GM23338 (cell line): ENCODE measurements around the gene CIAO3. TPM values are rescaled to one million over a fixed set of nuclear protein-coding genes. Genes with fewer than 3 reads are reported as not detected.

Experiments used
- ATAC-seq: fragments of 200-7000 bp; cut with Tn5 transposase; 3 replicates; pipeline ENCODE4 v1.9.1; 2020
- DNase-seq: peaks from one replicate; pipeline ENCODE4 v3.0.0-alpha.2; 2015; ENCODE audit warnings: low spot score
- H2AFZ ChIP-seq: fragments of 200-600 bp; sonication (generic); 2 replicates; pipeline ENCODE4 v1.8.0; 2016; ENCODE audit warnings: antibody characterized with exemption, mild to moderate bottlenecking, moderate library complexity
- H3F3A ChIP-seq: fragments of 200-600 bp; sonication (generic); replicated peaks from 2 replicates; pipeline ENCODE4 v1.8.0; 2017; ENCODE audit warnings: antibody characterized with exemption, mixed run types, low read depth
- H3K27ac ChIP-seq: fragments of 200-600 bp; sonication (generic); 2 replicates; pipeline ENCODE4 v1.6.1; 2016; ENCODE audit warnings: low read depth
- H3K27me3 ChIP-seq: fragments of 200-600 bp; sonication (generic); 2 replicates; pipeline ENCODE4 v1.8.0; 2016; ENCODE audit warnings: mild to moderate bottlenecking, mixed run types, moderate library complexity; ENCODE audit not compliant: insufficient read depth
- H3K36me3 ChIP-seq: fragments of 200-600 bp; sonication (generic); 2 replicates; pipeline ENCODE4 v1.8.0; 2016; ENCODE audit warnings: mild to moderate bottlenecking; ENCODE audit not compliant: insufficient read depth
- H3K4me1 ChIP-seq: fragments of 200-600 bp; sonication (generic); 2 replicates; pipeline ENCODE4 v1.8.0; 2016; ENCODE audit warnings: mild to moderate bottlenecking, moderate library complexity; ENCODE audit not compliant: insufficient read depth
- H3K4me2 ChIP-seq: fragments of 200-600 bp; sonication (generic); 2 replicates; pipeline ENCODE4 v1.7.1; 2017; ENCODE audit warnings: mixed run types
- H3K4me3 ChIP-seq: fragments of 200-600 bp; sonication (generic); 2 replicates; pipeline ENCODE4 v1.6.1; 2016; ENCODE audit warnings: mixed run types
- H3K79me2 ChIP-seq: fragments of 200-600 bp; sonication (generic); replicated peaks from 2 replicates; pipeline ENCODE4 v1.8.0; 2017; ENCODE audit warnings: mild to moderate bottlenecking; ENCODE audit not compliant: insufficient read depth
- H3K9me2 ChIP-seq: fragments of 200-600 bp; sonication (generic); 2 replicates; pipeline ENCODE4 v1.8.0; 2017; ENCODE audit not compliant: insufficient read depth
- H4K20me1 ChIP-seq: fragments of 200-600 bp; sonication (generic); replicated peaks from 2 replicates; pipeline ENCODE4 v1.8.0; 2017; ENCODE audit warnings: mild to moderate bottlenecking; ENCODE audit not compliant: insufficient read depth
- H3K27ac Mint-ChIP-seq: 2 replicates; pipeline ENCODE4 v1.8.0; 2020; ENCODE audit warnings: inconsistent platforms, mild to moderate bottlenecking, moderate library complexity, mixed read lengths
- H3K27me3 Mint-ChIP-seq: 3 replicates; pipeline ENCODE4 v1.8.0; 2022; ENCODE audit warnings: low read depth, mild to moderate bottlenecking, moderate library complexity, mixed read lengths, inconsistent platforms; ENCODE audit not compliant: insufficient read depth, poor library complexity
- H3K36me3 Mint-ChIP-seq: 3 replicates; pipeline ENCODE4 v1.8.0; 2021; ENCODE audit warnings: low read depth, mild to moderate bottlenecking, inconsistent platforms, moderate library complexity, mixed read lengths
- H3K4me1 Mint-ChIP-seq: 3 replicates; pipeline ENCODE4 v1.8.0; 2020; ENCODE audit warnings: mild to moderate bottlenecking, inconsistent platforms, mixed read lengths
- H3K4me3 Mint-ChIP-seq: 3 replicates; pipeline ENCODE4 v1.8.0; 2021; ENCODE audit warnings: moderate library complexity, mild to moderate bottlenecking, inconsistent platforms, mixed read lengths
- H3K9me3 Mint-ChIP-seq: 3 replicates; pipeline ENCODE4 v1.8.0; 2020; ENCODE audit warnings: moderate library complexity, mild to moderate bottlenecking, inconsistent platforms, mixed read lengths
- CREB1 ChIP-seq: fragments of 250-450 bp; sonication (Bioruptor Pico); IDR thresholded peaks from 2 replicates; pipeline ENCODE4 v1.5.0; 2020; ENCODE audit warnings: low read depth, mild to moderate bottlenecking, moderate library complexity
- ETS1 ChIP-seq: IDR thresholded peaks from 2 replicates; pipeline ENCODE4 v1.6.1; 2016; ENCODE audit warnings: antibody characterized with exemption
- EZH2 ChIP-seq: fragments of 200-600 bp; sonication (generic); IDR thresholded peaks from one replicate; pipeline ENCODE4 v1.8.0; 2017; ENCODE audit warnings: antibody characterized with exemption, mild to moderate bottlenecking, low read depth; ENCODE audit not compliant: unreplicated experiment
- NANOG ChIP-seq: IDR thresholded peaks from 2 replicates; pipeline ENCODE4 v1.6.1; 2016; ENCODE audit warnings: antibody characterized with exemption, borderline replicate concordance
- POLR2AphosphoS5 ChIP-seq: IDR thresholded peaks from 2 replicates; pipeline ENCODE4 v1.6.1; 2016; ENCODE audit warnings: antibody characterized with exemption, low read depth
- REST ChIP-seq: IDR thresholded peaks from one replicate; pipeline ENCODE4 v1.6.1; 2018; ENCODE audit warnings: antibody characterized with exemption; ENCODE audit not compliant: unreplicated experiment
- STAT1 ChIP-seq: IDR thresholded peaks from one replicate; pipeline ENCODE4 v1.6.1; 2016; ENCODE audit warnings: antibody characterized with exemption; ENCODE audit not compliant: unreplicated experiment
- ZNF114 ChIP-seq: fragments of 250-450 bp; sonication (Bioruptor Pico); IDR thresholded peaks from 2 replicates; pipeline ENCODE4 v1.5.0; 2020; ENCODE audit warnings: mild to moderate bottlenecking, moderate library complexity
- ZNF331 ChIP-seq: fragments of 250-450 bp; sonication (Bioruptor Pico); IDR thresholded peaks from 2 replicates; pipeline ENCODE4 v1.5.0; 2020; ENCODE audit warnings: low read depth, mild to moderate bottlenecking, moderate library complexity
- ZNF462 ChIP-seq: fragments of 250-450 bp; sonication (Bioruptor Pico); IDR thresholded peaks from 2 replicates; pipeline ENCODE4 v1.5.0; 2020; ENCODE audit warnings: mild to moderate bottlenecking, moderate library complexity
- polyA plus RNA-seq: library from polyadenylated mRNA; unstranded; fragments of >200 nt; fragmentation: Nextera tagmentation; extraction: Ambion mirVana; gene quantifications from 2 replicates; pipeline ENCODE4 v1.2.1, GENCODE V29; 2016
- total RNA-seq: library from RNA; depleted of rRNA; stranded (reverse); fragments of >200 nt; shearing (Covaris generic); gene quantifications from 2 replicates; pipeline ENCODE4 v1.2.3, GENCODE V29; 2014

CIAO3 gene
- total and polyA plus RNA-seq, 2 experiments from 2014 or later = 13.0 to 42.3 TPM

DNA sequence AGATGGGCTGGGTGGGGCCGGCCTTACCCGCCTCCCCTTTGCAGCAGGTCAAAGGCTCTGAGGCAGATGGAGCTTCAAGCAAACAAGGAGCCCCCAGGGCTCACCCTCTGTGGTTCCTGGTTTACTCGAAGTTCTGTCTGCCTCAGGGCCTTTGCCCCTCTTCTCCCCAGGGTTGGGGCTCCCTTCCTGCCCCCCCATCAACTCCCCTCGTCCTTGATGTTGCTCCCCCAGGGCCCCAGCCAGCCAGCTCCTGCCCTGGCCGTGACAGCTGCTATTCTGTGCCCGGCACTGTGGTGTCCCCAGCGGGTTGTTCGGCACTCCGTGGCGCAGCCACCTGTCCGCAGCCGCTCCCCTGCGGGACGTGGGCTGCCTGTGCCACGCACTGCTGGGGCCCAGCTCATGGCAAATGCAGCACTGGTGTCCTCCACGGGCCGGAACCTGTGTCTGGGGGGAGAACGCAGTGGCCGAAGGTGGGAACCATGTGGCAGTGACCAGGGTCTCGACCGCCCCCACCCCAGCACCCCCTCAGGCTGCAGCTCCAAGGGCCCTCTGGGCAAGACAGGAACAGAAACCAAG lies 30.2 kb downstream of the CIAO3 start:
- Histone ChIP-seq H3K79me2 (no peaks in the 10 kb centered on the region), H3K27me3 (peaks cover 68% of the 10 kb centered on the region), H3K4me3 (no peak overlapping the region), H3K27ac (no peak overlapping the region), H4K20me1 (no peaks in the 10 kb centered on the region), H3K4me1 (no peaks in the 10 kb centered on the region), H3K9me2 (no peaks in the 10 kb centered on the region), H3K36me3 (no peaks in the 10 kb centered on the region), H2AFZ (no peak overlapping the region), H3F3A (0 out of 2 replicates have a peak, but pooled peaks cover 6% of the 10 kb centered on the region), H3K4me2 (no peak overlapping the region)
- no peaks in the 10 kb centered on the region; the same call in 2 of the 3 replicates for H3K4me1 Mint-ChIP-seq
- H3K27me3 Mint-ChIP-seq = peaks cover 56% of the 10 kb centered on the region
- no peak for ATAC-seq
- H3K36me3 Mint-ChIP-seq = no peaks in the 10 kb centered on the region
- H3K27ac Mint-ChIP-seq = no peak overlapping the region
- TF ChIP-seq EZH2 (no peak), ZNF462 (CRISPR knock-in tag) (no peak), STAT1 (no peak), CREB1 (CRISPR knock-in tag) (no peak), REST (no peak), POLR2AphosphoS5 (no peak), NANOG (no peak), ETS1 (no peak), ZNF331 (no peak), ZNF114 (CRISPR knock-in tag) (no peak)
- DNase-seq = no peak
- peaks cover 4% of the 10 kb centered on the region; the same call in 1 of the 3 replicates for H3K9me3 Mint-ChIP-seq
- no peak overlapping the region; the same call in 2 of the 3 replicates for H3K4me3 Mint-ChIP-seq
